DND-41 (cell line): Measurements from ENCODE around the gene FN3KRP.

Source experiments
- ATAC-seq: fragments of 200-7000 bp; cut with Tn5 transposase; 3 replicates; pipeline ENCODE4 v1.9.1; 2021; ENCODE audit warnings: low read depth; ENCODE audit not compliant: insufficient read depth
- DNase-seq: peaks from one replicate; pipeline ENCODE4 v3.0.0-alpha.2; 2020
- H2AFZ ChIP-seq: 2 replicates; pipeline ENCODE4 v1.6.0; 2012; ENCODE audit warnings: low read depth, low read length
- H3K27ac ChIP-seq: 2 replicates; pipeline ENCODE4 v1.5.1; 2012; ENCODE audit warnings: low read length, inconsistent platforms
- H3K27me3 ChIP-seq: fragments of 200-600 bp; sonication (generic); 2 replicates; pipeline ENCODE4 v1.6.0; 2012; ENCODE audit warnings: low read length, mild to moderate bottlenecking, inconsistent platforms; ENCODE audit not compliant: insufficient read depth, poor library complexity
- H3K36me3 ChIP-seq: 2 replicates; pipeline ENCODE4 v1.5.1; 2012; ENCODE audit warnings: low read length, inconsistent platforms; ENCODE audit not compliant: insufficient read depth
- H3K4me1 ChIP-seq: 2 replicates; pipeline ENCODE4 v1.5.1; 2012; ENCODE audit warnings: mild to moderate bottlenecking, low read length; ENCODE audit not compliant: insufficient read depth
- H3K4me2 ChIP-seq: 2 replicates; pipeline ENCODE4 v1.6.0; 2012; ENCODE audit warnings: mild to moderate bottlenecking, moderate library complexity, low read length, inconsistent platforms; ENCODE audit not compliant: insufficient read depth
- H3K4me3 ChIP-seq, 2 experiments: fragments of 200-600 bp in 1 of 2; shearing (Covaris generic) in 1 of 2; 2 replicates each; pipeline ENCODE4 v1.5.1; 2012 to 2016; ENCODE audit warnings: inconsistent platforms in 2 of 2, low read length in 2 of 2, mild to moderate bottlenecking in 2 of 2, low read depth in 1 of 2, moderate library complexity in 1 of 2
- H3K79me2 ChIP-seq: 2 replicates; pipeline ENCODE4 v1.6.0; 2012; ENCODE audit warnings: low read length, inconsistent platforms; ENCODE audit not compliant: insufficient read depth
- H3K9ac ChIP-seq: 2 replicates; pipeline ENCODE4 v1.6.0; 2012; ENCODE audit warnings: low read depth, mild to moderate bottlenecking, inconsistent platforms, low read length, moderate library complexity
- H3K9me3 ChIP-seq: 2 replicates; pipeline ENCODE4 v1.5.1; 2012; ENCODE audit warnings: low read length, moderate library complexity, mild to moderate bottlenecking, inconsistent platforms; ENCODE audit not compliant: insufficient read depth, severe bottlenecking
- H4K20me1 ChIP-seq: 2 replicates; pipeline ENCODE4 v1.6.0; 2012; ENCODE audit warnings: low read length; ENCODE audit not compliant: insufficient read depth
- CTCF ChIP-seq: IDR thresholded peaks from 2 replicates; pipeline ENCODE4 v1.5.1; 2012; ENCODE audit warnings: borderline replicate concordance, low read length, moderate library complexity, mild to moderate bottlenecking; ENCODE audit not compliant: poor library complexity, severe bottlenecking; ENCODE audit errors: extremely low read depth
- EZH2 ChIP-seq: IDR thresholded peaks from 3 replicates; pipeline ENCODE4 v1.6.1; 2012; ENCODE audit warnings: borderline replicate concordance, low read depth, mild to moderate bottlenecking, moderate library complexity, low read length, inconsistent platforms; ENCODE audit not compliant: severe bottlenecking

FN3KRP gene

GRCh38 chr17:82726427-82726826 lies 9.9 kb downstream of the FN3KRP start:
- DNase-seq: no peak
- H3K27me3 ChIP-seq: no peaks in the 10 kb centered on the region
- H2AFZ ChIP-seq: no peak overlapping the region
- H4K20me1 ChIP-seq: peaks cover 3% of the 10 kb centered on the region; the same call in 1 of the 2 replicates
- H3K79me2 ChIP-seq: no peaks in the 10 kb centered on the region
- no peak overlapping the region for H3K4me2 ChIP-seq
- no peak overlapping the region for H3K4me3 ChIP-seq
- peaks cover 57% of the 10 kb centered on the region for H3K36me3 ChIP-seq
- ATAC-seq: no peak
- H3K9me3 ChIP-seq: no peaks in the 10 kb centered on the region
- TF ChIP-seq EZH2 (no peak), CTCF (no peak)
- no peak overlapping the region for H3K9ac ChIP-seq
- no peaks in the 10 kb centered on the region for H3K4me1 ChIP-seq
- H3K27ac ChIP-seq: no peak overlapping the region

GRCh38 chr17:82729479-82730260 lies 13.2 kb downstream of the FN3KRP start:
- Histone ChIP-seq H3K36me3 (peaks cover 63% of the 10 kb centered on the region), H3K9ac (no peak overlapping the region), H3K79me2 (no peaks in the 10 kb centered on the region), H3K4me2 (no peak overlapping the region), H3K27ac (no peak overlapping the region), H3K4me1 (no peaks in the 10 kb centered on the region), H3K4me3 (no peak overlapping the region), H3K27me3 (no peaks in the 10 kb centered on the region), H3K9me3 (peaks cover 18% of the 10 kb centered on the region), H4K20me1 (no peaks in the 10 kb centered on the region), H2AFZ (no peak overlapping the region)
- ATAC-seq (no peak), DNase-seq (no peak)
- TF ChIP-seq EZH2 (no peak), CTCF (no peak)

- no peaks in the 10 kb centered on the region for H3K79me2 ChIP-seq
- H3K4me2 ChIP-seq: no peak overlapping the region
- no peaks in the 10 kb centered on the region for H3K27me3 ChIP-seq
- H3K4me1 ChIP-seq: no peaks in the 10 kb centered on the region
- no peak for ATAC-seq
- no peaks in the 10 kb centered on the region for H4K20me1 ChIP-seq
- TF ChIP-seq CTCF (no peak), EZH2 (no peak)
- no peak overlapping the region for H3K27ac ChIP-seq
- peaks cover 51% of the 10 kb centered on the region for H3K36me3 ChIP-seq
- no peak for DNase-seq
- H2AFZ ChIP-seq: no peak overlapping the region
- no peak overlapping the region for H3K9ac ChIP-seq
- H3K4me3 ChIP-seq: no peak overlapping the region
- H3K9me3 ChIP-seq: peaks cover 18% of the 10 kb centered on the region
Measured at GRCh38 chr17:82732118-82732743, 15.7 kb downstream of the FN3KRP start.
